ENCODE data around the gene ENSA. TPM values are rescaled to one million over a fixed set of nuclear protein-coding genes. Genes with fewer than 3 reads are reported as not detected.
A peak's percentile ranks its signal among the peaks of the same experiment; 100 is the strongest.

ENSA gene
- total and polyA plus RNA-seq, 2 donors from 2014 or later = 172 to 193 TPM

GRCh38 chr1:150572918-150573647 is 56.3 kb downstream of the ENSA start:
- H3K36me3 ChIP-seq (ENCODE audit: control insufficient read depth in 2 of 3, insufficient read depth in 3 of 3, low read length in 3 of 3) = peaks cover 17 to 57% (median 34%) of the 10 kb centered on the region in 3 donors
- intact Hi-C loops (cut with DNase I) = loop anchor here (10.0 kb wide), 1 partner anchor 52 kb away; the partner anchor contains the start of gene ENSA

More at GRCh38 chr1:150572918-150573647, 56.3 kb downstream of the ENSA start:
- Histone ChIP-seq H3K9ac (ENCODE audit: low read length in 3 of 3) (no peak overlapping the region), H3K27me3 (ENCODE audit: control insufficient read depth, insufficient read depth, low read length) (no peaks in the 10 kb centered on the region), H3K4me1 (ENCODE audit: control insufficient read depth in 2 of 3, insufficient read depth in 2 of 3, low read depth in 1 of 3, low read length in 3 of 3) (peaks cover 11 to 39% (median 27%) of the 10 kb centered on the region in 3 donors), H3K4me3 (ENCODE audit: low read length in 3 of 3) (peak overlapping the region in 1 of 3 donors; percentile 26), H3K9me3 (ENCODE audit: control insufficient read depth in 2 of 3, insufficient read depth in 1 of 3, low read length in 3 of 3) (no peaks in the 10 kb centered on the region), H3K27ac (ENCODE audit: low read depth in 2 of 2, low read length in 2 of 2) (peak overlapping the region; percentile 1 to 65)
- FAIRE-seq = no peak
- no peak for DNase-seq
- no peak for TF ChIP-seq CTCF (IDR thresholded peaks at IDR 0.05; ENCODE audit: borderline replicate concordance, extremely low read depth, insufficient read depth)

Other genes starting within 250 kb of the ENSA start
- 25.6 TPM for gene TARS2, start 142.2 kb downstream of the ENSA start, total RNA-seq
- gene TARS2, start 142.2 kb downstream of the ENSA start, polyA plus RNA-seq (ENCODE audit: insufficient read depth, low read depth, low replicate concordance) = 20.4 TPM
- gene ECM1, start 121.5 kb downstream of the ENSA start, total RNA-seq = 9.2 TPM
- 36.4 TPM for gene ECM1, start 121.5 kb downstream of the ENSA start, polyA plus RNA-seq (ENCODE audit: insufficient read depth, low read depth, low replicate concordance)
- not detected for gene FALEC, start 113.9 kb downstream of the ENSA start, total RNA-seq
- not detected for gene FALEC, start 113.9 kb downstream of the ENSA start, polyA plus RNA-seq (ENCODE audit: insufficient read depth, low read depth, low replicate concordance)
- 20.0 TPM for gene ADAMTSL4, start 80.2 kb downstream of the ENSA start, total RNA-seq
- 6.9 TPM for gene ADAMTSL4, start 80.2 kb downstream of the ENSA start, polyA plus RNA-seq (ENCODE audit: insufficient read depth, low read depth, low replicate concordance)
- gene MCL1, start 50.0 kb downstream of the ENSA start, total RNA-seq = 253 TPM
- 79.5 TPM for gene MCL1, start 50.0 kb downstream of the ENSA start, polyA plus RNA-seq (ENCODE audit: insufficient read depth, low read depth, low replicate concordance)
- 36.1 TPM for gene GOLPH3L, start 67.5 kb upstream of the ENSA start, total RNA-seq
- 21.1 TPM for gene GOLPH3L, start 67.5 kb upstream of the ENSA start, polyA plus RNA-seq (ENCODE audit: insufficient read depth, low read depth, low replicate concordance)
- 0.13 TPM for gene HORMAD1, start 91.3 kb upstream of the ENSA start, total RNA-seq
- gene HORMAD1, start 91.3 kb upstream of the ENSA start, polyA plus RNA-seq (ENCODE audit: insufficient read depth, low read depth, low replicate concordance) = not detected
- 109 TPM for gene CTSS, start 136.2 kb upstream of the ENSA start, total RNA-seq
- gene CTSS, start 136.2 kb upstream of the ENSA start, polyA plus RNA-seq (ENCODE audit: insufficient read depth, low read depth, low replicate concordance) = 5.3 TPM
- 16.8 TPM for gene CTSK, start 178.6 kb upstream of the ENSA start, total RNA-seq
- gene CTSK, start 178.6 kb upstream of the ENSA start, polyA plus RNA-seq (ENCODE audit: insufficient read depth, low read depth, low replicate concordance) = 11.6 TPM
- 46.0 TPM for gene ARNT, start 247.0 kb upstream of the ENSA start, total RNA-seq
- 13.0 TPM for gene ARNT, start 247.0 kb upstream of the ENSA start, polyA plus RNA-seq (ENCODE audit: insufficient read depth, low read depth, low replicate concordance)